H1 (cell line): ENCODE data around the gene PDE4D. TPM values are rescaled to one million over a fixed set of nuclear protein-coding genes. Genes with fewer than 3 reads are reported as not detected.

ENCODE experiments used
- CTCF ChIA-PET: fragments of 300-600 bp; sonication (Branson Sonifier 250); formaldehyde crosslinking; loops from one replicate; lab custom pipeline; 2021; ENCODE audit not compliant: partially characterized antibody; lab: Charles Lee
- POLR2A ChIA-PET: fragments of 300-600 bp; sonication (Branson Sonifier 250); formaldehyde crosslinking; loops from one replicate; lab custom pipeline; 2021; ENCODE audit warnings: inconsistent platforms; ENCODE audit not compliant: partially characterized antibody; lab: Charles Lee
- DNase-seq, 2 experiments: peaks; one replicate each; pipeline versions ENCODE4 v3.0.0 to v3.0.0-alpha.2; 2010 to 2022; ENCODE audit warnings: low spot score in 2 of 2, low read depth in 1 of 2, mixed read lengths in 1 of 2
- FAIRE-seq: peaks from 2 replicates; lab custom pipeline; 2011; peaks lifted over from hg19 to GRCh38; lab: Jason Lieb, UNC
- H2AFZ ChIP-seq: 2 replicates; pipeline ENCODE4 v1.8.1; 2012; ENCODE audit warnings: low read length, inconsistent platforms
- H2AK5ac ChIP-seq: 2 replicates; pipeline ENCODE4 v1.6.1; 2013; ENCODE audit warnings: low read depth, low read length
- H2BK120ac ChIP-seq: replicated peaks from 2 replicates; pipeline ENCODE3; 2013; ENCODE audit warnings: low read depth, low read length, inconsistent platforms
- H2BK12ac ChIP-seq: 2 replicates; pipeline ENCODE4 v1.6.1; 2013; ENCODE audit warnings: low read depth, low read length
- H2BK15ac ChIP-seq: 2 replicates; pipeline ENCODE4 v1.6.1; 2013; ENCODE audit warnings: low read length
- H2BK20ac ChIP-seq: 2 replicates; pipeline ENCODE4 v1.6.1; 2013; ENCODE audit warnings: low read length
- H2BK5ac ChIP-seq: 2 replicates; pipeline ENCODE4 v1.6.1; 2013; ENCODE audit warnings: low read depth, low read length
- H3K14ac ChIP-seq: 2 replicates; pipeline ENCODE4 v1.6.1; 2013; ENCODE audit warnings: inconsistent platforms; ENCODE audit not compliant: insufficient read length
- H3K18ac ChIP-seq: 2 replicates; pipeline ENCODE4 v1.6.1; 2013; ENCODE audit warnings: low read length; ENCODE audit errors: extremely low read depth
- H3K23ac ChIP-seq: 2 replicates; pipeline ENCODE4 v1.6.1; 2013; ENCODE audit warnings: inconsistent platforms; ENCODE audit not compliant: insufficient read length
- H3K23me2 ChIP-seq: 2 replicates; pipeline ENCODE4 v1.6.1; 2013; ENCODE audit warnings: low read depth, low read length
- H3K27ac ChIP-seq: 2 replicates; pipeline ENCODE4 v1.6.1; 2011; ENCODE audit warnings: low read depth, low read length, inconsistent platforms
- H3K27me3 ChIP-seq, 4 experiments: replicated peaks in 1 of 4; 1 replicate in 1 of 4; 2 replicates in 3 of 4; pipeline versions ENCODE4 v1.6.1 to v1.8.1; 2011 to 2013; ENCODE audit warnings: low read length in 3 of 4, mild to moderate bottlenecking in 3 of 4, inconsistent platforms in 2 of 4, mixed read lengths in 2 of 4, moderate library complexity in 1 of 4; ENCODE audit not compliant: control insufficient read depth in 3 of 4, insufficient read depth in 3 of 4; ENCODE audit errors: extremely low read depth in 1 of 4
- H3K36me3 ChIP-seq, 4 experiments: 2 replicates each; pipeline versions ENCODE4 v1.6.1 to v1.8.1; 2011 to 2013; ENCODE audit warnings: mild to moderate bottlenecking in 4 of 4, low read length in 3 of 4, moderate library complexity in 2 of 4, control low read depth in 1 of 4, inconsistent platforms in 1 of 4; ENCODE audit not compliant: insufficient read depth in 4 of 4, control insufficient read depth in 2 of 4
- H3K4ac ChIP-seq: replicated peaks from 2 replicates; pipeline ENCODE3; 2013; ENCODE audit warnings: low read length, low read depth, mixed read lengths, inconsistent platforms; ENCODE audit not compliant: insufficient read length
- H3K4me1 ChIP-seq, 4 experiments: replicated peaks in 1 of 4; 1 replicate in 1 of 4; 2 replicates in 3 of 4; pipeline versions ENCODE4 v1.6.1 to v1.8.1; 2011 to 2013; ENCODE audit warnings: low read length in 3 of 4, inconsistent platforms in 2 of 4, mixed read lengths in 1 of 4; ENCODE audit not compliant: insufficient read depth in 4 of 4, control insufficient read depth in 3 of 4
- H3K4me2 ChIP-seq, 2 experiments: 2 replicates each; pipeline versions ENCODE4 v1.6.1 to v1.8.1; 2011 to 2013; ENCODE audit warnings: low read depth in 2 of 2, low read length in 2 of 2, control low read depth in 1 of 2, inconsistent platforms in 1 of 2, mild to moderate bottlenecking in 1 of 2; ENCODE audit not compliant: insufficient read depth in 1 of 2
- H3K4me3 ChIP-seq, 4 experiments: fragments of 200-600, 300-600 bp in 1 of 4; sonication (generic), shearing (Covaris generic), sonication (Bioruptor Twin) in 1 of 4; 2 replicates each; pipeline versions ENCODE4 v1.5.1 to v1.8.1; 2011 to 2016; ENCODE audit warnings: low read length in 4 of 4, low read depth in 3 of 4, control low read depth in 2 of 4, inconsistent platforms in 2 of 4, mild to moderate bottlenecking in 2 of 4, mixed read lengths in 1 of 4, moderate library complexity in 1 of 4; ENCODE audit not compliant: insufficient read depth in 2 of 4; ENCODE audit errors: extremely low read depth in 1 of 4
- H3K56ac ChIP-seq: replicated peaks from 2 replicates; pipeline ENCODE3; 2013; ENCODE audit warnings: low read depth, mild to moderate bottlenecking, mixed read lengths, low read length, inconsistent platforms; ENCODE audit not compliant: insufficient read length
- H3K79me1 ChIP-seq: 2 replicates; pipeline ENCODE4 v1.6.1; 2013; ENCODE audit warnings: low read depth, low read length, control low read depth
- H3K79me2 ChIP-seq, 2 experiments: 2 replicates each; pipeline versions ENCODE4 v1.6.1 to v1.8.1; 2012 to 2013; ENCODE audit warnings: low read length in 2 of 2, mild to moderate bottlenecking in 2 of 2, inconsistent platforms in 1 of 2; ENCODE audit not compliant: insufficient read depth in 2 of 2, control insufficient read depth in 1 of 2
- H3K9ac ChIP-seq, 4 experiments: replicated peaks in 1 of 4; 1 replicate in 1 of 4; 2 replicates in 3 of 4; pipeline versions ENCODE4 v1.6.1 to v1.8.1; 2011 to 2013; ENCODE audit warnings: low read depth in 3 of 4, low read length in 3 of 4, control low read depth in 2 of 4, mild to moderate bottlenecking in 2 of 4, moderate library complexity in 2 of 4, inconsistent platforms in 1 of 4; ENCODE audit errors: extremely low read depth in 1 of 4
- H3K9me3 ChIP-seq, 2 experiments: 2 replicates each; pipeline versions ENCODE4 v1.6.1 to v1.8.1; 2012 to 2013; ENCODE audit warnings: mild to moderate bottlenecking in 2 of 2, moderate library complexity in 2 of 2, control low read depth in 1 of 2, inconsistent platforms in 1 of 2, low read depth in 1 of 2, low read length in 1 of 2, mixed read lengths in 1 of 2; ENCODE audit not compliant: insufficient read depth in 2 of 2
- H4K20me1 ChIP-seq, 2 experiments: replicated peaks in 1 of 2; 2 replicates each; pipeline versions ENCODE3 to v1.8.1; 2011 to 2013; ENCODE audit warnings: inconsistent platforms in 2 of 2, low read length in 2 of 2, mild to moderate bottlenecking in 1 of 2; ENCODE audit not compliant: insufficient read depth in 2 of 2, control insufficient read depth in 1 of 2
- H4K5ac ChIP-seq: 2 replicates; pipeline ENCODE4 v1.6.1; 2013; ENCODE audit warnings: low read length, low read depth, mixed read lengths, inconsistent platforms; ENCODE audit not compliant: insufficient read length
- H4K8ac ChIP-seq: 2 replicates; pipeline ENCODE4 v1.8.0; 2013; ENCODE audit warnings: mild to moderate bottlenecking, moderate library complexity, low read length, inconsistent platforms; ENCODE audit not compliant: insufficient read depth; ENCODE audit errors: extremely low read depth
- H4K91ac ChIP-seq: replicated peaks from 2 replicates; pipeline ENCODE3; 2013; ENCODE audit warnings: low read length, mixed read lengths, inconsistent platforms; ENCODE audit not compliant: insufficient read length
- CHD2 ChIP-seq: IDR thresholded peaks from 2 replicates; pipeline ENCODE4 v1.6.1; 2012; ENCODE audit warnings: low read length, improper control_type of control experiment
- CTCF ChIP-seq, 3 experiments: IDR thresholded peaks; 1 replicate in 2 of 3; 2 replicates in 1 of 3; pipeline versions ENCODE4 v1.5.1 to v1.6.1; 2011; ENCODE audit warnings: low read length in 3 of 3, mild to moderate bottlenecking in 3 of 3, inconsistent platforms in 2 of 3, low read depth in 1 of 3, moderate library complexity in 1 of 3; ENCODE audit not compliant: insufficient read depth in 1 of 3; ENCODE audit errors: control extremely low read depth in 1 of 3
- MAX ChIP-seq: IDR thresholded peaks from 2 replicates; pipeline ENCODE4 v1.6.1; 2012; ENCODE audit warnings: inconsistent platforms
- RAD21 ChIP-seq, 2 experiments: IDR thresholded peaks in 1 of 2; conservative IDR thresholded peaks in 1 of 2; 2 replicates each; pipeline ENCODE4 v1.6.1; 2011; ENCODE audit warnings: low read depth in 2 of 2, low read length in 2 of 2, improper control_type of control experiment in 1 of 2, inconsistent platforms in 1 of 2, mild to moderate bottlenecking in 1 of 2, moderate library complexity in 1 of 2
- SIN3A ChIP-seq, 2 experiments: IDR thresholded peaks in 1 of 2; conservative IDR thresholded peaks in 1 of 2; 2 replicates each; pipeline ENCODE4 v1.6.1; 2011 to 2012; ENCODE audit warnings: low read length in 2 of 2, improper control_type of control experiment in 1 of 2, low read depth in 1 of 2, mild to moderate bottlenecking in 1 of 2
- TAF1 ChIP-seq: IDR thresholded peaks from 2 replicates; pipeline ENCODE4 v1.6.1; 2011; ENCODE audit warnings: mild to moderate bottlenecking, low read depth, low read length
- TEAD4 ChIP-seq: IDR thresholded peaks from 2 replicates; pipeline ENCODE4 v1.6.1; 2012; ENCODE audit warnings: low read depth, low read length, inconsistent platforms, mixed read lengths
- YY1 ChIP-seq: IDR thresholded peaks from 2 replicates; pipeline ENCODE4 v1.6.1; 2011; ENCODE audit warnings: low read depth, mild to moderate bottlenecking, low read length
- WGBS, 2 experiments: shearing (Covaris generic) in 1 of 2; methylation state at CpG; one replicate each; pipeline versions ENCODE4 v1.1.6 to v1.1.7; 2013 to 2015; ENCODE audit warnings: low lambda C conversion rate in 2 of 2, mixed read lengths in 2 of 2, inconsistent platforms in 1 of 2, low coverage in 1 of 2, missing lambda C conversion rate in 1 of 2; ENCODE audit not compliant: insufficient replicate concordance in 2 of 2, insufficient coverage in 1 of 2, insufficient read length in 1 of 2; ENCODE audit errors: extremely low coverage in 1 of 2, missing lambda C conversion rate in 1 of 2; 5-methylcytosine and 5-hydroxymethylcytosine counted together
- polyA plus RNA-seq, 7 experiments: library from polyadenylated mRNA; depleted of rRNA in 3 of 7; stranded (reverse) in 5 of 7; unstranded in 2 of 7; fragments of >200 nt in 5 of 7; fragments of 200-250 nt in 2 of 7; gene quantifications; 1 replicate in 5 of 7; 2 replicates in 1 of 7; 4 replicates in 1 of 7; pipeline versions ENCODE4 v1.2.1 to v1.2.3, GENCODE V29; 2011 to 2013; ENCODE audit warnings: missing spikeins in 2 of 7, mixed read lengths in 2 of 7
- total RNA-seq: library from RNA; stranded (reverse); fragmentation: NEBNext Ultra II Directional; extraction: Animal tissue kit (Norgen Biotek cat#: 25700); gene quantifications from 2 replicates; pipeline ENCODE4 v1.2.1, GENCODE V29; 2021

The PDE4D gene
- total and polyA plus RNA-seq, 2 of the 8 experiments (the other 6 are each of a cell fraction or from before 2014, with no cell fraction given) = 2.3 to 3.7 TPM

- H2BK12ac ChIP-seq = no peak overlapping the region
- H2AFZ ChIP-seq = peak overlapping the region; percentile 58
- POLR2A ChIA-PET = no interaction called here
- H4K91ac ChIP-seq = no peak overlapping the region
- H4K5ac ChIP-seq = no peak overlapping the region
- no peaks in the 10 kb centered on the region for H3K9me3 ChIP-seq
- no peak overlapping the region for H3K14ac ChIP-seq
- H3K4me2 ChIP-seq = peak overlapping the region; percentile 8 to 58
- DNase-seq = peak; percentile 70 to 73
- no peaks in the 10 kb centered on the region for H3K79me2 ChIP-seq
- 22% methylated on average over 17 of the region's 17 CpGs; no CpG with 5 or more reads in 1 of the 2 experiments for WGBS, 2 experiments
- peak overlapping the region in 1 of 4 experiments; percentile 35; a peak in 1 of 8 replicates for H3K4me3 ChIP-seq
- H2BK5ac ChIP-seq = no peak overlapping the region
- H3K4me1 ChIP-seq = peaks cover 2 to 17% (median 4%) of the 10 kb centered on the region in 4 experiments; a peak in 5 of 7 replicates
- H2AK5ac ChIP-seq = no peak overlapping the region
- H3K79me1 ChIP-seq = no peaks in the 10 kb centered on the region
- no peaks in the 10 kb centered on the region for H3K27me3 ChIP-seq
- H3K23ac ChIP-seq = no peak overlapping the region
- H4K8ac ChIP-seq = no peak overlapping the region
- FAIRE-seq = peak; percentile 80
- no peak overlapping the region for H3K9ac ChIP-seq
- no peak overlapping the region for H2BK15ac ChIP-seq
- no peak overlapping the region for H3K56ac ChIP-seq
- H3K36me3 ChIP-seq = no peaks in the 10 kb centered on the region
- no peak overlapping the region for H2BK120ac ChIP-seq
- H3K18ac ChIP-seq = no peak overlapping the region
- CTCF ChIA-PET = interaction anchor here (0.6 to 1.9 kb wide), 19 partner anchors 8 to 228 kb away, joined by 3 to 12 read pairs (median 4); no protein-coding TSS in a partner anchor
- H3K4ac ChIP-seq = no peak overlapping the region
- no peak for TF ChIP-seq TAF1
- peak; percentile 60 to 69 (median 66) for TF ChIP-seq CTCF (IDR thresholded peaks at IDR 0.05; ENCODE audit: control extremely low read depth in 1 of 3, insufficient read depth in 1 of 3, low read depth in 1 of 3, low read length in 3 of 3)
- peak; percentile 49; the same call in 1 of the 2 replicates for TF ChIP-seq MAX
- 0 out of 2 replicates have a peak, but pooled peaks have one; percentile 17 for TF ChIP-seq YY1
- no peak for TF ChIP-seq CHD2
- peak; percentile 60 to 73 for TF ChIP-seq RAD21 (IDR thresholded peaks at IDR 0.05 in 1 of 2, conservative IDR thresholded peaks at IDR 0.05 in 1 of 2; ENCODE audit: low read depth in 2 of 2, low read length in 2 of 2)
- TF ChIP-seq SIN3A (conservative IDR thresholded peaks at IDR 0.05 in 1 of 2, IDR thresholded peaks at IDR 0.05 in 1 of 2; ENCODE audit: low read depth in 1 of 2, low read length in 2 of 2) = peak in 1 of 2 experiments; percentile 73; a peak in 1 of 4 replicates
- peak; percentile 29; the same call in 1 of the 2 replicates for TF ChIP-seq TEAD4
- H4K20me1 ChIP-seq = no peaks in the 10 kb centered on the region
- no peaks in the 10 kb centered on the region for H3K23me2 ChIP-seq
- no peak overlapping the region for H3K27ac ChIP-seq
- H2BK20ac ChIP-seq = no peak overlapping the region
Measured at GRCh38 chr5:59587489-59588337, 305.8 kb downstream of the PDE4D start.
